RCC 7860 (cell line): ENCODE measurements around the gene GRAPL.
"Not testable (repeated sequence)": the region's sequence is repeated elsewhere in the genome, so short reads cannot be mapped to it uniquely, and the experiment has no call there.

Source experiments
- DNase-seq: peaks from one replicate; pipeline ENCODE4 v3.0.0-alpha.2; 2015; ENCODE audit warnings: low spot score
- FAIRE-seq: peaks from 2 replicates; lab custom pipeline; 2012; peaks lifted over from hg19 to GRCh38; lab: Jason Lieb, UNC

The GRAPL gene

GRCh38 chr17:19187883-19188869 lies 60.8 kb downstream of the GRAPL start:
- FAIRE-seq, DNase-seq: not testable (repeated sequence)

DNA sequence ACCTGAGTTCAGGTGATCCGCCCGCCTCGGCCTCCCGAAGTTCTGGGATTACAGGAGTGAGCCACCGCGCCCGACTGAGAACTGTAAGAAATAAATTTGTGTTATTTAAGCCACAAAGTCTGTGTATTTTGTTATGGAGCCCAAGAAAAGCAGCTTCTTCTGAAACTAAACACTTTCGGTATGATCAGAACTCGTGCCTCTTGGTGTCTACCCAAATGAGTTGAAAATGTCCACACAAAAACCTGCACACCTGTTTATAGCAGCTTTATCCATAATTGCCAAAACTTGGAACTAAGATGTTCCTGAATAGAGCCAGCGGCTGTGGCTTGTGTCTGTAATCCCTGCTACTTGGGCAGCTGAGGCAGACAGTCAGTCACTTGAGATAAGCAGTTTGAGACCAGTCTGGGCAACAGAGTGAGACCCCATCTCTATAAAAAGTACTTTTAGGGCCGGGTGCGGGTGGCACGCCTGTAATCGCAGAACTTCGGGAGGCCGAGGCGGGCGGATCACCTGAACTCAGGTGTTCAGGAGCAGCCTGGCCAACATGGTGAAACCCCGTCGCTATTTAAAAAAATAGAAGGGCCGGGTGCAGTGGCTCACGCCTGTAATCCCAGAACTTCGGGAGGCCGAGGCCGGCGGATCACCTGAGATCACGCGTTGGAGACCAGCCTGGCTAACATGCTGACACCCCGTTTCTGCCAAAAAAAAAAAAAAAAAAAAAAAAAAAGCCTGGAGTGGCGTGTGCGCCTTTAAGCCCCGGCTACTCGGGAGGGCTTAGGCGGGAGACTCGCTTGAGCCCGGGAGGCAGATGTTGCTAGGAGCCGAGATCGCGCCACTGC lies 61.7 kb downstream of the GRAPL start:
- not testable (repeated sequence) for FAIRE-seq, DNase-seq

DNA sequence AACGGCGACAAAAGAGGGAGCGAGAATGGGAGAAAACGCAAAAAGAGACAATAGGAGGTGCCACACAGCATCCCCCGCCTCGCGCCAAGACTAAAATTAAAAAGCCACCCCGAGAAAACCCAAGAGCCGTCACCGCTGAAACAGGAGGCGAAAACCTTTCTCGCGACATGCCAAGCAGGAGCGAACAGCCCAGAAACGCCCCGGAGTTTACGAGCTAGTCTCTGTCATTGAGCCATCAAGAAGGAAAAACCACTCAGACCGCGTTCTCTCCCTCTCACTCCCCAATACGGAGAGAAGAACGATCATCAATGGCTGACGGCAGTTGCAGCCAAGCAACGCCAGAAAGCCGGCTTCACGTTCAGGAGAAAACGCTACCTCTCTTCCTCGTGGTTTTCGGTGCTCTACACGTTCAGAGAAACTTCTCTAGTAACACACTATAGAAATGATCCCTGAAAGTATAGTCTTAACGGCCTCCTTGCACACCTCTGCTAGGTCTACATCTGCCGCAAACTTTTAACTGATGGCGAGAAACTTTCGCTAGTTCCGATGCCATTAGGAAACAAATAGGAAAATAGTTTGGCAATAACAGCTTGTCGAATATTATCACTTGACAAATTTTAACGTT lies 62.5 kb downstream of the GRAPL start:
- not testable (repeated sequence) for FAIRE-seq

DNA sequence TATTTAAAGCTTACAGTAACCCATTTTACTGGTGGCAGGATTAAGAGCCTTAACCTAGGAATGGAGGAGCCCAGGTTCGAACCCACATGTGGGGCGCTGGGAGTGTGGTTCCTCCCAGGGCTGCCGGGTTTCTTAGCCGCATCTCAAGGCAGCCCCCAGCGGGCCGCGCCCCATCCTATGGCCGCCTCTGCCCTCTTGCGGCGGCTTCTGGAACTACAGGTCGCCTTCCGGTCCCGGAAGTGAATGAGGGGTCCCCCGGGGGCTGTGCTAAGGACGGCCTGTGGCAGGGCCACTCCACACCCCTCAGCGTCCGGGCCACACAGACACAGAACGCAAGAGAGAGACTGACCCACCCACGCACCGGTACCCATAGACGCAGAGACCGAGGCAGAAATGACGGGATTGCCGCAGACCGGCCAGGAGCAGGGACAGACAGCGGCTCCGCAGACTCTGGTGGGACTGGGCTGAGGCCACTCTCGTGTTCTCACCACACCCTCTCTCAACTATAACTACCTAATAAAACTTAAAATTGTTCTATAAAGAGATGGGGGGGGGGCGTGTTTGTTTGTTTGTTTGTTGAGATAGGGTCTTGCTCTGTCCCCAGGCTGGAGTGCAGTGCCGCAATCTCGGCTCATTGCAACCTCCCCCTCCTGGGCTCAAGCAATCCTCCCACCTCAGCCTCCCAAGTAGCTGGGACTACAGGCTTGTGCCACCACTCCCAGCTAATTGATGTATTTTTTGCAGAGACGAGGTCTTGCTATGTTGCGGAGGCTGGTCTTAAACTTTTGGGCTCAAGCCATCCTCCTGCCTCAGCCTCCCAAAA lies 69.2 kb downstream of the GRAPL start:
- not testable (repeated sequence) for FAIRE-seq, DNase-seq

More for the DNA sequence above, 62.5 kb downstream of the GRAPL start:
- not testable (repeated sequence) for DNase-seq

- DNase-seq, FAIRE-seq: not testable (repeated sequence)
These were observed 75.1 kb downstream of the GRAPL start for GRCh38 chr17:19202448-19202847.

GRCh38 chr17:19203429-19203828 lies 76.0 kb downstream of the GRAPL start:
- not testable (repeated sequence) for FAIRE-seq, DNase-seq
